GM23338 (cell line): ENCODE results near the gene PTPRN2. TPM values are rescaled to one million over a fixed set of nuclear protein-coding genes. Genes with fewer than 3 reads are reported as not detected.

Source experiments
- ATAC-seq: fragments of 200-7000 bp; cut with Tn5 transposase; 3 replicates; pipeline ENCODE4 v1.9.1; 2020
- DNase-seq: peaks from one replicate; pipeline ENCODE4 v3.0.0-alpha.2; 2015; ENCODE audit warnings: low spot score
- H2AFZ ChIP-seq: fragments of 200-600 bp; sonication (generic); 2 replicates; pipeline ENCODE4 v1.8.0; 2016; ENCODE audit warnings: antibody characterized with exemption, mild to moderate bottlenecking, moderate library complexity
- H3F3A ChIP-seq: fragments of 200-600 bp; sonication (generic); replicated peaks from 2 replicates; pipeline ENCODE4 v1.8.0; 2017; ENCODE audit warnings: antibody characterized with exemption, mixed run types, low read depth
- H3K27ac ChIP-seq: fragments of 200-600 bp; sonication (generic); 2 replicates; pipeline ENCODE4 v1.6.1; 2016; ENCODE audit warnings: low read depth
- H3K27me3 ChIP-seq: fragments of 200-600 bp; sonication (generic); 2 replicates; pipeline ENCODE4 v1.8.0; 2016; ENCODE audit warnings: mild to moderate bottlenecking, mixed run types, moderate library complexity; ENCODE audit not compliant: insufficient read depth
- H3K36me3 ChIP-seq: fragments of 200-600 bp; sonication (generic); 2 replicates; pipeline ENCODE4 v1.8.0; 2016; ENCODE audit warnings: mild to moderate bottlenecking; ENCODE audit not compliant: insufficient read depth
- H3K4me1 ChIP-seq: fragments of 200-600 bp; sonication (generic); 2 replicates; pipeline ENCODE4 v1.8.0; 2016; ENCODE audit warnings: mild to moderate bottlenecking, moderate library complexity; ENCODE audit not compliant: insufficient read depth
- H3K4me2 ChIP-seq: fragments of 200-600 bp; sonication (generic); 2 replicates; pipeline ENCODE4 v1.7.1; 2017; ENCODE audit warnings: mixed run types
- H3K4me3 ChIP-seq: fragments of 200-600 bp; sonication (generic); 2 replicates; pipeline ENCODE4 v1.6.1; 2016; ENCODE audit warnings: mixed run types
- H3K79me2 ChIP-seq: fragments of 200-600 bp; sonication (generic); replicated peaks from 2 replicates; pipeline ENCODE4 v1.8.0; 2017; ENCODE audit warnings: mild to moderate bottlenecking; ENCODE audit not compliant: insufficient read depth
- H3K9me2 ChIP-seq: fragments of 200-600 bp; sonication (generic); 2 replicates; pipeline ENCODE4 v1.8.0; 2017; ENCODE audit not compliant: insufficient read depth
- H4K20me1 ChIP-seq: fragments of 200-600 bp; sonication (generic); replicated peaks from 2 replicates; pipeline ENCODE4 v1.8.0; 2017; ENCODE audit warnings: mild to moderate bottlenecking; ENCODE audit not compliant: insufficient read depth
- H3K27ac Mint-ChIP-seq: 2 replicates; pipeline ENCODE4 v1.8.0; 2020; ENCODE audit warnings: inconsistent platforms, mild to moderate bottlenecking, moderate library complexity, mixed read lengths
- H3K27me3 Mint-ChIP-seq: 3 replicates; pipeline ENCODE4 v1.8.0; 2022; ENCODE audit warnings: low read depth, mild to moderate bottlenecking, moderate library complexity, mixed read lengths, inconsistent platforms; ENCODE audit not compliant: insufficient read depth, poor library complexity
- H3K36me3 Mint-ChIP-seq: 3 replicates; pipeline ENCODE4 v1.8.0; 2021; ENCODE audit warnings: low read depth, mild to moderate bottlenecking, inconsistent platforms, moderate library complexity, mixed read lengths
- H3K4me1 Mint-ChIP-seq: 3 replicates; pipeline ENCODE4 v1.8.0; 2020; ENCODE audit warnings: mild to moderate bottlenecking, inconsistent platforms, mixed read lengths
- H3K4me3 Mint-ChIP-seq: 3 replicates; pipeline ENCODE4 v1.8.0; 2021; ENCODE audit warnings: moderate library complexity, mild to moderate bottlenecking, inconsistent platforms, mixed read lengths
- H3K9me3 Mint-ChIP-seq: 3 replicates; pipeline ENCODE4 v1.8.0; 2020; ENCODE audit warnings: moderate library complexity, mild to moderate bottlenecking, inconsistent platforms, mixed read lengths
- CREB1 ChIP-seq: fragments of 250-450 bp; sonication (Bioruptor Pico); IDR thresholded peaks from 2 replicates; pipeline ENCODE4 v1.5.0; 2020; ENCODE audit warnings: low read depth, mild to moderate bottlenecking, moderate library complexity
- CTCF ChIP-seq, 2 experiments: fragments of 200-600 bp in 1 of 2; sonication (generic) in 1 of 2; conservative IDR thresholded peaks; 2 replicates each; pipeline versions ENCODE4 v1.5.1 to v1.6.1; 2016 to 2017; ENCODE audit warnings: antibody characterized with exemption in 2 of 2, low read depth in 2 of 2, mild to moderate bottlenecking in 2 of 2, moderate library complexity in 1 of 2
- EZH2 ChIP-seq: fragments of 200-600 bp; sonication (generic); IDR thresholded peaks from one replicate; pipeline ENCODE4 v1.8.0; 2017; ENCODE audit warnings: antibody characterized with exemption, mild to moderate bottlenecking, low read depth; ENCODE audit not compliant: unreplicated experiment
- EZH2phosphoT487 ChIP-seq: fragments of 200-600 bp; sonication (generic); IDR thresholded peaks from one replicate; pipeline ENCODE4 v1.8.1; 2018; ENCODE audit warnings: antibody characterized with exemption; ENCODE audit not compliant: unreplicated experiment
- JUNB ChIP-seq: IDR thresholded peaks from one replicate; pipeline ENCODE4 v1.6.1; 2016; ENCODE audit warnings: antibody characterized with exemption; ENCODE audit not compliant: unreplicated experiment
- NANOG ChIP-seq: IDR thresholded peaks from 2 replicates; pipeline ENCODE4 v1.6.1; 2016; ENCODE audit warnings: antibody characterized with exemption, borderline replicate concordance
- POLR2AphosphoS5 ChIP-seq: IDR thresholded peaks from 2 replicates; pipeline ENCODE4 v1.6.1; 2016; ENCODE audit warnings: antibody characterized with exemption, low read depth
- REST ChIP-seq: IDR thresholded peaks from one replicate; pipeline ENCODE4 v1.6.1; 2018; ENCODE audit warnings: antibody characterized with exemption; ENCODE audit not compliant: unreplicated experiment
- STAT1 ChIP-seq: IDR thresholded peaks from one replicate; pipeline ENCODE4 v1.6.1; 2016; ENCODE audit warnings: antibody characterized with exemption; ENCODE audit not compliant: unreplicated experiment
- ZNF114 ChIP-seq: fragments of 250-450 bp; sonication (Bioruptor Pico); IDR thresholded peaks from 2 replicates; pipeline ENCODE4 v1.5.0; 2020; ENCODE audit warnings: mild to moderate bottlenecking, moderate library complexity
- ZNF331 ChIP-seq: fragments of 250-450 bp; sonication (Bioruptor Pico); IDR thresholded peaks from 2 replicates; pipeline ENCODE4 v1.5.0; 2020; ENCODE audit warnings: low read depth, mild to moderate bottlenecking, moderate library complexity
- ZNF462 ChIP-seq: fragments of 250-450 bp; sonication (Bioruptor Pico); IDR thresholded peaks from 2 replicates; pipeline ENCODE4 v1.5.0; 2020; ENCODE audit warnings: mild to moderate bottlenecking, moderate library complexity
- polyA plus RNA-seq: library from polyadenylated mRNA; unstranded; fragments of >200 nt; fragmentation: Nextera tagmentation; extraction: Ambion mirVana; gene quantifications from 2 replicates; pipeline ENCODE4 v1.2.1, GENCODE V29; 2016
- total RNA-seq: library from RNA; depleted of rRNA; stranded (reverse); fragments of >200 nt; shearing (Covaris generic); gene quantifications from 2 replicates; pipeline ENCODE4 v1.2.3, GENCODE V29; 2014
- TF ChIP-seq, protein P1 (sequence below): IDR thresholded peaks from 2 replicates; pipeline ENCODE4 v1.6.1; 2016; ENCODE audit warnings: antibody characterized with exemption

Gene PTPRN2
- total and polyA plus RNA-seq, 2 experiments from 2014 or later: 0.87 to 4.0 TPM

GRCh38 chr7:158260567-158261361 is 326.9 kb downstream of the PTPRN2 start:
- Histone ChIP-seq H3K36me3 (peaks cover 3% of the 10 kb centered on the region; the same call in 1 of the 2 replicates), H3K4me3 (no peak overlapping the region), H3K27ac (no peak overlapping the region), H2AFZ (no peak overlapping the region), H3K4me2 (no peak overlapping the region), H3K79me2 (no peaks in the 10 kb centered on the region), H3K4me1 (no peaks in the 10 kb centered on the region), H3F3A (peaks cover 8% of the 10 kb centered on the region), H3K9me2 (no peaks in the 10 kb centered on the region), H3K27me3 (no peaks in the 10 kb centered on the region), H4K20me1 (no peaks in the 10 kb centered on the region)
- H3K27ac Mint-ChIP-seq: no peak overlapping the region
- H3K36me3 Mint-ChIP-seq: peaks cover 52% of the 10 kb centered on the region
- TF ChIP-seq CTCF (conservative IDR thresholded peaks at IDR 0.05; ENCODE audit: low read depth in 2 of 2): no peak
- no peak for TF ChIP-seq EZH2phosphoT487
- no peak for TF ChIP-seq REST
- TF ChIP-seq POLR2AphosphoS5: no peak
- TF ChIP-seq ZNF462: no peak
- TF ChIP-seq, protein P1, sequence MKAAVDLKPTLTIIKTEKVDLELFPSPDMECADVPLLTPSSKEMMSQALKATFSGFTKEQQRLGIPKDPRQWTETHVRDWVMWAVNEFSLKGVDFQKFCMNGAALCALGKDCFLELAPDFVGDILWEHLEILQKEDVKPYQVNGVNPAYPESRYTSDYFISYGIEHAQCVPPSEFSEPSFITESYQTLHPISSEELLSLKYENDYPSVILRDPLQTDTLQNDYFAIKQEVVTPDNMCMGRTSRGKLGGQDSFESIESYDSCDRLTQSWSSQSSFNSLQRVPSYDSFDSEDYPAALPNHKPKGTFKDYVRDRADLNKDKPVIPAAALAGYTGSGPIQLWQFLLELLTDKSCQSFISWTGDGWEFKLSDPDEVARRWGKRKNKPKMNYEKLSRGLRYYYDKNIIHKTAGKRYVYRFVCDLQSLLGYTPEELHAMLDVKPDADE: no peak
- TF ChIP-seq JUNB: no peak
- no peak for TF ChIP-seq ZNF114 (CRISPR knock-in tag)
- no peak for TF ChIP-seq EZH2
- no peak for TF ChIP-seq CREB1 (CRISPR knock-in tag)
- TF ChIP-seq NANOG: no peak
- no peak for TF ChIP-seq STAT1
- no peak for TF ChIP-seq ZNF331 (CRISPR knock-in tag)
- no peaks in the 10 kb centered on the region for H3K4me1 Mint-ChIP-seq
- ATAC-seq (no peak), DNase-seq (no peak)
- H3K27me3 Mint-ChIP-seq: peaks cover 10% of the 10 kb centered on the region
- H3K9me3 Mint-ChIP-seq: no peaks in the 10 kb centered on the region; the same call in 1 of the 3 replicates
- no peak overlapping the region for H3K4me3 Mint-ChIP-seq
